ENCODE results near the gene GRB14. TPM values are rescaled to one million over a fixed set of nuclear protein-coding genes. Genes with fewer than 3 reads are reported as not detected.

Gene GRB14
- total and polyA plus RNA-seq, 10 donors, result 0.28 to 6.7 (median 2.5) TPM

DNA sequence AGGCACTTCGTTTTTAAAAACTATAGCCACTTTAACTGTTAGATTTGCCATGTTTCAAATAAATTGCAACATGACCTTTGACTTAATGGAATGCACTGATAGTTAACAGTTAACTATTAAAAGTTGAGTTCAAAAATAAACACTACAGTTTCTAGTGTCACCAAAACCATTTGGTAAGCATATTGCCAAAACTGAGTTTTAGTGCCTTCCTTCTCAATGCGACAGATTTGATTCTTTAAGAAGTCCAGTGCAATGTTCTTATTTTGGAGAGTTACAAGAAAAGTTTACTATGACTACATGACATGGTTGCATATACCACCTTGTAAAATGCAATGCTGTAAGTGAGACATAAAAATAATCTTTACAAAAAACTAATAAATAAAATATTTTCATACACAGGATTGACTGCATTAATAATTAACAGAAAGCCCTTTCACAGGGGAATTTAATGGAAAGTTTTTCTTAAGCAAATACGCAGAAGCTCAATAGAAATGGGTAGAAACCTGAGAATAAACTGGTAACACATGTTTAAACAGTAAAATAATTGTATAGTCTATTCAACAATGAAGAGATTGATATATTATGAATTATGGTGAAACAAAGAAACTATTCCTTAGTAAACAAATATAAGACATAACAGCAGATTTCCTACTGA lies 53.8 kb downstream of the GRB14 start:
- TF ChIP-seq POLR2A (IDR thresholded peaks at IDR 0.05), result no peak
- TF ChIP-seq, protein P1, sequence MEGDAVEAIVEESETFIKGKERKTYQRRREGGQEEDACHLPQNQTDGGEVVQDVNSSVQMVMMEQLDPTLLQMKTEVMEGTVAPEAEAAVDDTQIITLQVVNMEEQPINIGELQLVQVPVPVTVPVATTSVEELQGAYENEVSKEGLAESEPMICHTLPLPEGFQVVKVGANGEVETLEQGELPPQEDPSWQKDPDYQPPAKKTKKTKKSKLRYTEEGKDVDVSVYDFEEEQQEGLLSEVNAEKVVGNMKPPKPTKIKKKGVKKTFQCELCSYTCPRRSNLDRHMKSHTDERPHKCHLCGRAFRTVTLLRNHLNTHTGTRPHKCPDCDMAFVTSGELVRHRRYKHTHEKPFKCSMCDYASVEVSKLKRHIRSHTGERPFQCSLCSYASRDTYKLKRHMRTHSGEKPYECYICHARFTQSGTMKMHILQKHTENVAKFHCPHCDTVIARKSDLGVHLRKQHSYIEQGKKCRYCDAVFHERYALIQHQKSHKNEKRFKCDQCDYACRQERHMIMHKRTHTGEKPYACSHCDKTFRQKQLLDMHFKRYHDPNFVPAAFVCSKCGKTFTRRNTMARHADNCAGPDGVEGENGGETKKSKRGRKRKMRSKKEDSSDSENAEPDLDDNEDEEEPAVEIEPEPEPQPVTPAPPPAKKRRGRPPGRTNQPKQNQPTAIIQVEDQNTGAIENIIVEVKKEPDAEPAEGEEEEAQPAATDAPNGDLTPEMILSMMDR (IDR thresholded peaks at IDR 0.05 in 8 of 11, conservative IDR thresholded peaks at IDR 0.05 in 3 of 11), result no peak
- no peak for TF ChIP-seq POLR2AphosphoS5 (IDR thresholded peaks at IDR 0.05)
- 57 to 84% (median 78%) methylated on average over 3 of the region's 3 CpGs for WGBS, 5 donors
- Histone ChIP-seq H3K36me3 (no peaks in the 10 kb centered on the region), H3K27me3 (replicated peaks in 1 of 7) (no peaks in the 10 kb centered on the region), H3K4me1 (no peaks in the 10 kb centered on the region), H3K9me3 (no peaks in the 10 kb centered on the region), H3K4me3 (no peak overlapping the region), H3K27ac (no peak overlapping the region)
- intact Hi-C loops (cut with DNase I; ENCODE audit: low total_unique reads), result no loop called here
- DNase-seq, result no peak

DNA sequence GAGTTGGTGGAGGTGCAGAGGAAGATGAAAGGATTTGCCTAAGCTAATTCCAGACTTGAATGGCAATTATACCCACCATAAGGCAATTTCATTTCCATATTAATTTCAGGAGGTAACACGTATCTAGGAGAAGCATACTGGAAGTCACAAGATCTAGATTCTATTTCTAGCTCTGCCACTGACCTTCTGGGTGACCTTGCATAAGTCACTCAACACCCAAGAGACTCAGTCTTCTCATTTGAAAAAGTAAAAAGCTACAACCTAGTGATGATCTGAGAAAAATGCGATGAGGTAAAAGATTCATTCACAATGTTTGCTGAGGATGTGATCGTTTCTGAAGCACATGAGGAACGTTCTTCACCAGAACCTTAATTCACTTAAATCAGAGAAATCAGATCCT lies 55.9 kb downstream of the GRB14 start:
- Histone ChIP-seq H3K4me1 (no peaks in the 10 kb centered on the region), H3K36me3 (no peaks in the 10 kb centered on the region), H3K27me3 (replicated peaks in 1 of 7) (no peaks in the 10 kb centered on the region), H3K9me3 (no peaks in the 10 kb centered on the region), H3K4me3 (no peak overlapping the region), H3K27ac (no peak overlapping the region)
- no peak for DNase-seq
- 60 to 91% (median 80%) methylated on average over 4 of the region's 4 CpGs for WGBS, 5 donors
- no peak for TF ChIP-seq POLR2A (IDR thresholded peaks at IDR 0.05)
- intact Hi-C loops (cut with DNase I; ENCODE audit: low total_unique reads), result no loop called here

DNA sequence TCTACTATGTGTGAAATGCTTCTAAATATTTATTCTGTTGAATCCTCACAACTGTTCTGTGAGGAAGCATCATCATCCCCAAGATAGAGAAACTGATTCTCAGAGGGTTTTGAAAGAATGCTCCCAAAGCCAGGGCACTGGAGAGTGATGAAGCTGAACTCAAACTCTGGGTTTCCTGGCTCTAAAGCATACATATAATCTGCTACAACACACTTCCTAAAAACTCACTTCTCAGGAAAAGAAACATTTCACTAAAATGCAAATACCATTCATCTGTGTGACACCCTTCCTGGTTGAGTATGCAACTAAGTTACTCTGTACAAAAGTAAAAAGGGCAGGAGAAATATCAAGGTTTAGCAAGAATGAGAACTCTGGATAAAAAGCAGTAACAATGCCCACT lies 58.6 kb downstream of the GRB14 start:
- Histone ChIP-seq H3K4me3 (no peak overlapping the region), H3K27ac (no peak overlapping the region), H3K4me1 (peaks cover 0 to 3% (median 0%) of the 10 kb centered on the region in 6 donors), H3K27me3 (replicated peaks in 1 of 7) (no peaks in the 10 kb centered on the region), H3K9me3 (no peaks in the 10 kb centered on the region), H3K36me3 (no peaks in the 10 kb centered on the region)
- intact Hi-C loops (cut with DNase I; ENCODE audit: low total_unique reads), result no loop called here
- TF ChIP-seq POLR2AphosphoS5 (IDR thresholded peaks at IDR 0.05) (no peak), POLR2A (IDR thresholded peaks at IDR 0.05) (no peak)
- TF ChIP-seq, protein P1 (IDR thresholded peaks at IDR 0.05 in 8 of 11, conservative IDR thresholded peaks at IDR 0.05 in 3 of 11), result no peak
- DNase-seq, result no peak

DNA sequence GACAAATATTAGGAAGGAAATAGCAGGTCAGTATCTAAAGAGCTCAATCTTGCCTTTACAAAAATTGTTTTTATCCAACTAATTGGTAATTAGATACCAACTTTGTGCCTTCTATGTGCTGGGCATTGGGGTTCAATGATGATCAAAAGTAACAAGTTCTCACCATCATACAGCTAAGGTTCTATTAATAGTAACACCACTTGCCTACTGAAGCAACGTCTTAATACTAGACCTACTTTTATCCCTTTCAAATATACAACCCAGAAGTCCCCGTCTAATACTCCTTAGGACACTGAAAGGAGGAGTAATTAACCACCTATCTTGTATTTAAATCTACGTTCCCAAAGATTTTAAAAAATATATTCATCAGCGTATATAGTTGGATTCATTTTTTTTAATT lies 59.3 kb downstream of the GRB14 start:
- no peak overlapping the region for H3K4me3 ChIP-seq
- DNase-seq, result no peak
- TF ChIP-seq POLR2AphosphoS5 (IDR thresholded peaks at IDR 0.05) (no peak), POLR2A (IDR thresholded peaks at IDR 0.05) (no peak)
- TF ChIP-seq, protein P1 (IDR thresholded peaks at IDR 0.05 in 8 of 11, conservative IDR thresholded peaks at IDR 0.05 in 3 of 11), result no peak
- H3K27me3 ChIP-seq (replicated peaks in 1 of 7), result no peaks in the 10 kb centered on the region
- H3K36me3 ChIP-seq, result no peaks in the 10 kb centered on the region
- H3K4me1 ChIP-seq, result peaks cover 0 to 3% (median 0%) of the 10 kb centered on the region in 6 donors
- 62 to 73% (median 67%) methylated on average over 4 of the region's 4 CpGs for WGBS, 5 donors
- H3K27ac ChIP-seq, result no peak overlapping the region
- no peaks in the 10 kb centered on the region for H3K9me3 ChIP-seq
- intact Hi-C loops (cut with DNase I; ENCODE audit: low total_unique reads), result no loop called here

Measured in spleen (tissue), 11 donors.